Spleen (tissue), 11 donors: Measurements from ENCODE around the gene USP53. TPM values are rescaled to one million over a fixed set of nuclear protein-coding genes. Genes with fewer than 3 reads are reported as not detected.
"Not testable (repeated sequence)": the region's sequence is repeated elsewhere in the genome, so short reads cannot be mapped to it uniquely, and the experiment has no call there.

Experiments
- DNase-seq: peaks from one replicate; pipeline ENCODE4 v3.0.0-alpha.2; 2020
- H3K27ac ChIP-seq, 8 donors: fragments of 200-600 bp; sonication (generic) in 7 of 8; 1 replicate in 4 of 8; 2 replicates in 4 of 8; pipeline versions ENCODE4 v1.5.0 to v1.8.0; 2016 to 2021; ENCODE audit warnings: inconsistent platforms in 4 of 8, mild to moderate bottlenecking in 4 of 8, moderate library complexity in 1 of 8
- H3K27me3 ChIP-seq, 7 donors: fragments of 200-600 bp; sonication (generic) in 6 of 7; replicated peaks in 1 of 7; 1 replicate in 4 of 7; 2 replicates in 3 of 7; pipeline versions ENCODE4 v1.5.0 to v1.8.0; 2016 to 2021; ENCODE audit warnings: inconsistent platforms in 3 of 7, mild to moderate bottlenecking in 1 of 7
- H3K36me3 ChIP-seq, 6 donors: fragments of 200-600 bp; sonication (generic) in 5 of 6; 1 replicate in 4 of 6; 2 replicates in 2 of 6; pipeline versions ENCODE4 v1.5.0 to v1.8.0; 2016 to 2021; ENCODE audit warnings: inconsistent platforms in 2 of 6
- H3K4me1 ChIP-seq, 6 donors: fragments of 200-600 bp; sonication (generic) in 5 of 6; 1 replicate in 3 of 6; 2 replicates in 3 of 6; pipeline versions ENCODE4 v1.5.0 to v1.8.0; 2016 to 2021; ENCODE audit warnings: inconsistent platforms in 3 of 6
- H3K4me3 ChIP-seq, 8 donors: fragments of 200-600 bp; sonication (generic) in 7 of 8; 1 replicate in 4 of 8; 2 replicates in 4 of 8; pipeline versions ENCODE4 v1.5.0 to v1.8.0; 2016 to 2021; ENCODE audit warnings: inconsistent platforms in 4 of 8, mild to moderate bottlenecking in 4 of 8, moderate library complexity in 2 of 8
- H3K9me3 ChIP-seq, 8 donors: fragments of 200-600 bp; sonication (generic) in 7 of 8; 1 replicate in 4 of 8; 2 replicates in 4 of 8; pipeline versions ENCODE4 v1.5.0 to v1.8.0; 2016 to 2021; ENCODE audit warnings: inconsistent platforms in 4 of 8
- POLR2A ChIP-seq, 3 donors: fragments of 450-650 bp; IDR thresholded peaks; one replicate each; pipeline ENCODE4 v1.5.1; 2017; ENCODE audit warnings: antibody characterized with exemption in 3 of 3, mild to moderate bottlenecking in 1 of 3
- POLR2AphosphoS5 ChIP-seq, 3 donors: sonication (generic); formaldehyde crosslinking; IDR thresholded peaks; one replicate each; pipeline ENCODE4 v1.5.1; 2017; ENCODE audit warnings: antibody characterized with exemption in 3 of 3
- WGBS, 5 donors: extraction: QIAGEN DNeasy Blood & Tissue Kit in 3 of 5; methylation state at CpG; one replicate each; pipeline versions ENCODE4 v1.1.5 to v1.1.7; 2013 to 2018; 5-methylcytosine and 5-hydroxymethylcytosine counted together
- intact Hi-C: fragments of 100-400 bp; cut with DNase I; formaldehyde crosslinking; loops from one replicate; pipeline ENCODE4 v1.15.0; 2023; ENCODE audit warnings: low total_unique reads
- polyA plus RNA-seq, 3 donors: library from polyadenylated mRNA; stranded (reverse); fragments of 200-250 nt; gene quantifications; one replicate each; pipeline ENCODE4 v1.2.1, GENCODE V29; 2013
- total RNA-seq, 7 donors: library from RNA; depleted of rRNA in 3 of 7; stranded (reverse); fragments of >200 nt in 3 of 7; fragmentation: NEBNext Ultra II Directional in 4 of 7; extraction: Animal tissue kit (Norgen Biotek cat#: 25700) in 4 of 7; gene quantifications; one replicate each; pipeline versions ENCODE4 v1.1.0 to v1.2.1, GENCODE V29; 2016 to 2021
- TF ChIP-seq, protein P1 (sequence below), 11 experiments: fragments of 200-600 bp in 7 of 11; fragments of 450-650 bp in 4 of 11; sonication (generic) in 4 of 11; IDR thresholded peaks in 8 of 11; conservative IDR thresholded peaks in 3 of 11; 1 replicate in 7 of 11; 2 replicates in 4 of 11; pipeline versions ENCODE4 v1.4.0 to v1.8.0; 2016 to 2021; ENCODE audit warnings: antibody characterized with exemption in 11 of 11, inconsistent platforms in 4 of 11, mild to moderate bottlenecking in 1 of 11
- donor health status: healthy with polysubstance abuse.
- donor health status: DM: no; HTN: no; CAD: no; lungs with moderate emphysema.
- donor health status: DM: no; HTN: no; CAD: no.
- donor health status: Bipolar disorder and iron deficiency.
- donor health status: healthy.
- donor health status: DM: no; HTN: no; CAD: no.
- donor health status: DM: yes; HTN: yes; CAD: no.

The USP53 gene
- total and polyA plus RNA-seq, 10 donors: 4.0 to 42.6 (median 18.6) TPM

- Histone ChIP-seq H3K36me3 (peaks cover 0 to 46% (median 0%) of the 10 kb centered on the region in 6 donors), H3K4me3 (no peak overlapping the region), H3K27me3 (no peaks in the 10 kb centered on the region), H3K27ac (no peak overlapping the region), H3K4me1 (no peaks in the 10 kb centered on the region), H3K9me3 (no peaks in the 10 kb centered on the region)
- no peak for TF ChIP-seq POLR2A (IDR thresholded peaks at IDR 0.05)
- no peak for TF ChIP-seq POLR2AphosphoS5 (IDR thresholded peaks at IDR 0.05)
- TF ChIP-seq, protein P1, sequence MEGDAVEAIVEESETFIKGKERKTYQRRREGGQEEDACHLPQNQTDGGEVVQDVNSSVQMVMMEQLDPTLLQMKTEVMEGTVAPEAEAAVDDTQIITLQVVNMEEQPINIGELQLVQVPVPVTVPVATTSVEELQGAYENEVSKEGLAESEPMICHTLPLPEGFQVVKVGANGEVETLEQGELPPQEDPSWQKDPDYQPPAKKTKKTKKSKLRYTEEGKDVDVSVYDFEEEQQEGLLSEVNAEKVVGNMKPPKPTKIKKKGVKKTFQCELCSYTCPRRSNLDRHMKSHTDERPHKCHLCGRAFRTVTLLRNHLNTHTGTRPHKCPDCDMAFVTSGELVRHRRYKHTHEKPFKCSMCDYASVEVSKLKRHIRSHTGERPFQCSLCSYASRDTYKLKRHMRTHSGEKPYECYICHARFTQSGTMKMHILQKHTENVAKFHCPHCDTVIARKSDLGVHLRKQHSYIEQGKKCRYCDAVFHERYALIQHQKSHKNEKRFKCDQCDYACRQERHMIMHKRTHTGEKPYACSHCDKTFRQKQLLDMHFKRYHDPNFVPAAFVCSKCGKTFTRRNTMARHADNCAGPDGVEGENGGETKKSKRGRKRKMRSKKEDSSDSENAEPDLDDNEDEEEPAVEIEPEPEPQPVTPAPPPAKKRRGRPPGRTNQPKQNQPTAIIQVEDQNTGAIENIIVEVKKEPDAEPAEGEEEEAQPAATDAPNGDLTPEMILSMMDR (IDR thresholded peaks at IDR 0.05 in 8 of 11, conservative IDR thresholded peaks at IDR 0.05 in 3 of 11): no peak
- WGBS, 5 donors: 53 to 88% (median 78%) methylated on average over 1 of the region's 1 CpG
- no peak for DNase-seq
- intact Hi-C loops: no loop called here
Observed at GRCh38 chr4:119264743-119265142, 52.2 kb downstream of the USP53 start.

- Histone ChIP-seq H3K4me1 (peaks cover 0 to 1% (median 0%) of the 10 kb centered on the region in 6 donors), H3K9me3 (no peaks in the 10 kb centered on the region), H3K4me3 (no peak overlapping the region), H3K36me3 (peaks cover 0 to 46% (median 0%) of the 10 kb centered on the region in 6 donors), H3K27ac (no peak overlapping the region), H3K27me3 (no peaks in the 10 kb centered on the region)
- no peak for DNase-seq
- intact Hi-C loops: no loop called here
- TF ChIP-seq, protein P1 (IDR thresholded peaks at IDR 0.05 in 8 of 11, conservative IDR thresholded peaks at IDR 0.05 in 3 of 11): no peak
- TF ChIP-seq POLR2AphosphoS5 (IDR thresholded peaks at IDR 0.05): no peak
- TF ChIP-seq POLR2A (IDR thresholded peaks at IDR 0.05): no peak
- WGBS, 5 donors: 71 to 79% (median 75%) methylated on average over 4 of the region's 4 CpGs
Observed at GRCh38 chr4:119266153-119266552, 53.6 kb downstream of the USP53 start.

- no peaks in the 10 kb centered on the region for H3K27me3 ChIP-seq
- peaks cover 0 to 45% (median 0%) of the 10 kb centered on the region in 6 donors for H3K36me3 ChIP-seq
- no peak overlapping the region for H3K27ac ChIP-seq
- no peak for DNase-seq
- no peak overlapping the region for H3K4me3 ChIP-seq
- H3K9me3 ChIP-seq: no peaks in the 10 kb centered on the region
- intact Hi-C loops: no loop called here
- peaks cover 0 to 11% (median 0%) of the 10 kb centered on the region in 6 donors for H3K4me1 ChIP-seq
- TF ChIP-seq POLR2A (IDR thresholded peaks at IDR 0.05) (no peak), POLR2AphosphoS5 (IDR thresholded peaks at IDR 0.05) (no peak)
- TF ChIP-seq, protein P1 (IDR thresholded peaks at IDR 0.05 in 8 of 11, conservative IDR thresholded peaks at IDR 0.05 in 3 of 11): no peak
- 87 to 95% (median 94%) methylated on average over 3 of the region's 3 CpGs for WGBS, 5 donors
Observed at GRCh38 chr4:119268466-119268865, 56.0 kb downstream of the USP53 start.

DNA sequence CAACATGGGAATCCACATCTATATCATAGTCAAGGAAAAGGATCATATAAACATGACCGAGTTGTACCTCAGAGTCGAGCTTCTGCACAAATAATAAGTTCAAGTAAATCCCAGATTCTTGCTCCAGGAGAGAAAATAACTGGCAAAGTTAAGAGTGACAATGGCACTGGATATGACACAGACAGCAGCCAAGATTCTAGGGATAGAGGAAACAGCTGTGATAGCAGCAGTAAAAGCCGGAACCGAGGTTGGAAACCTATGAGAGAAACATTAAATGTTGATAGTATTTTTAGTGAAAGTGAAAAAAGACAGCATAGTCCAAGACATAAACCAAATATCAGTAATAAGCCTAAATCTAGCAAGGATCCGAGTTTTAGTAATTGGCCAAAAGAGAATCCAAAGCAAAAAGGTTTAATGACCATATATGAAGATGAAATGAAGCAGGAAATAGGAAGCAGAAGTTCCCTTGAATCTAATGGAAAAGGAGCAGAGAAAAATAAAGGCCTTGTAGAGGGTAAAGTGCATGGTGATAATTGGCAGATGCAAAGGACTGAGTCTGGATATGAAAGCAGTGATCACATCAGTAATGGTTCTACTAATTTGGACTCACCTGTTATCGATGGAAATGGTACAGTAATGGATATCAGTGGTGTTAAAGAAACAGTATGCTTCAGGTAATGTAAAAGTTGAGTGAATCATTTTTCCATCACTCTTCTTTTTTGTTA lies 59.0 kb downstream of the USP53 start:
- WGBS, 5 donors: 76 to 87% (median 80%) methylated on average over 6 of the region's 6 CpGs
- intact Hi-C loops: no loop called here
- H3K36me3 ChIP-seq: peaks cover 0 to 33% (median 0%) of the 10 kb centered on the region in 6 donors
- H3K9me3 ChIP-seq: peaks cover 0 to 3% (median 0%) of the 10 kb centered on the region in 8 donors
- peak overlapping the region in 4 of 8 donors; percentile 9 to 19 (median 13) for H3K27ac ChIP-seq
- no peak for DNase-seq
- no peak overlapping the region for H3K4me3 ChIP-seq
- TF ChIP-seq POLR2A (IDR thresholded peaks at IDR 0.05) (no peak), POLR2AphosphoS5 (IDR thresholded peaks at IDR 0.05) (no peak)
- TF ChIP-seq, protein P1 (IDR thresholded peaks at IDR 0.05 in 8 of 11, conservative IDR thresholded peaks at IDR 0.05 in 3 of 11): no peak
- H3K27me3 ChIP-seq: no peaks in the 10 kb centered on the region
- H3K4me1 ChIP-seq: peaks cover 0 to 11% (median 0%) of the 10 kb centered on the region in 6 donors

- H3K4me1 ChIP-seq: peaks cover 0 to 26% (median 14%) of the 10 kb centered on the region in 6 donors
- WGBS, 5 donors: 88 to 92% (median 91%) methylated on average over 12 to 19 of the region's 19 CpGs
- H3K9me3 ChIP-seq, H3K4me3 ChIP-seq, H3K27me3 ChIP-seq, H3K36me3 ChIP-seq, DNase-seq, intact Hi-C loops, H3K27ac ChIP-seq: not testable (repeated sequence)
Observed at GRCh38 chr4:119279541-119279940, 67.0 kb downstream of the USP53 start.

DNA sequence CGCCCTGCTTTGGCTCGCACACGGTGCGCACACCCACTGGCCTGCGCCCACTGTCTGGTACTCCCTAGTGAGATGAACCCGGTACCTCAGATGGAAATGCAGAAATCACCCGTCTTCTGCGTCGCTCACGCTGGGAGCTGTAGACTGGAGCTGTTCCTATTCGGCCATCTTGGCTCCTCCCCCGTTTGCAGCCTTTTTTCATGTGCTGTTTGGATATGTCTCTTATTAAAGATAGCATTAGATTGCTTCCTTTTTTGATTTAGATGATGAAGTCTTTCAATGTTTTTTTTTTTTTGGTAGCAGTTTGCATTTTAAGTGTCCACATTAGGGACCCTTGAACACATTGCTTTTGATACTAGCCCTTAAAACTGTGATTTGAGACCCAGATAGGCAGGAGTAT lies 67.4 kb downstream of the USP53 start:
- WGBS, 5 donors: 88 to 98% (median 93%) methylated on average over 8 to 12 of the region's 12 CpGs
- not testable (repeated sequence) for DNase-seq, H3K27me3 ChIP-seq, H3K9me3 ChIP-seq, H3K4me3 ChIP-seq, H3K27ac ChIP-seq, H3K36me3 ChIP-seq
- H3K4me1 ChIP-seq: peaks cover 0 to 30% (median 17%) of the 10 kb centered on the region in 6 donors
- intact Hi-C loops: loop anchor here (5.0 to 10.0 kb wide), 2 partner anchors 238 to 295 kb away; no protein-coding TSS in a partner anchor
